ENCODE measurements around the gene GTPBP10. TPM values are rescaled to one million over a fixed set of nuclear protein-coding genes. Genes with fewer than 3 reads are reported as not detected.

GTPBP10 gene
- total and polyA plus RNA-seq, 10 donors, result 13.5 to 43.3 (median 21.7) TPM

- Histone ChIP-seq H3K27me3 (replicated peaks in 1 of 7) (no peaks in the 10 kb centered on the region), H3K36me3 (peaks cover 0 to 34% (median 0%) of the 10 kb centered on the region in 6 donors), H3K27ac (no peak overlapping the region), H3K4me3 (no peak overlapping the region), H3K4me1 (peaks cover 0 to 23% (median 17%) of the 10 kb centered on the region in 6 donors), H3K9me3 (no peaks in the 10 kb centered on the region)
- no peak for DNase-seq
- WGBS, 5 donors, result 84 to 97% (median 90%) methylated on average over 1 of the region's 1 CpG
- intact Hi-C loops (cut with DNase I; ENCODE audit: low total_unique reads), result no loop called here
- TF ChIP-seq POLR2A (IDR thresholded peaks at IDR 0.05) (no peak), POLR2AphosphoS5 (IDR thresholded peaks at IDR 0.05) (no peak)
- TF ChIP-seq, protein P1, sequence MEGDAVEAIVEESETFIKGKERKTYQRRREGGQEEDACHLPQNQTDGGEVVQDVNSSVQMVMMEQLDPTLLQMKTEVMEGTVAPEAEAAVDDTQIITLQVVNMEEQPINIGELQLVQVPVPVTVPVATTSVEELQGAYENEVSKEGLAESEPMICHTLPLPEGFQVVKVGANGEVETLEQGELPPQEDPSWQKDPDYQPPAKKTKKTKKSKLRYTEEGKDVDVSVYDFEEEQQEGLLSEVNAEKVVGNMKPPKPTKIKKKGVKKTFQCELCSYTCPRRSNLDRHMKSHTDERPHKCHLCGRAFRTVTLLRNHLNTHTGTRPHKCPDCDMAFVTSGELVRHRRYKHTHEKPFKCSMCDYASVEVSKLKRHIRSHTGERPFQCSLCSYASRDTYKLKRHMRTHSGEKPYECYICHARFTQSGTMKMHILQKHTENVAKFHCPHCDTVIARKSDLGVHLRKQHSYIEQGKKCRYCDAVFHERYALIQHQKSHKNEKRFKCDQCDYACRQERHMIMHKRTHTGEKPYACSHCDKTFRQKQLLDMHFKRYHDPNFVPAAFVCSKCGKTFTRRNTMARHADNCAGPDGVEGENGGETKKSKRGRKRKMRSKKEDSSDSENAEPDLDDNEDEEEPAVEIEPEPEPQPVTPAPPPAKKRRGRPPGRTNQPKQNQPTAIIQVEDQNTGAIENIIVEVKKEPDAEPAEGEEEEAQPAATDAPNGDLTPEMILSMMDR (IDR thresholded peaks at IDR 0.05 in 8 of 11, conservative IDR thresholded peaks at IDR 0.05 in 3 of 11), result no peak
Measured at GRCh38 chr7:90407484-90407821, 60.9 kb downstream of the GTPBP10 start.

DNA sequence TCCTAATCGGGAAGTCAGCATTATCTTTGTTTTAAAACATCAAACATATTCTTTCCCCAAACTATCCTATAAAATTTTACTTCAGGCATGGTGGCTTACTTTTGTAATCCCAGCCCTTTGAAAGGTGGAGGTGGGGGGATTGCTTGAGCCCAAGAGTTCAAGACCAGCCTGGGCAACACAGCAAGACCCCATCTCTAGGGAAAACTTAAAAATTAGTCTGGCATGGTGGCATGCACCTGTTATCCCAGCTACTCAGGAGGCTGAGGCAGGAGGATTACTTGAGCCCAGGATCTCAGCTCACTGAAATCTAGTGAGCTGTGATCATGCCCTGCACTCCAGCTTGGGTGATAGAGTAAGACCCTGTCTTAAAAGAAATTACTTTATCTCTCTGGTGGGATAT, 61.6 kb downstream of the GTPBP10 start:
- no peak overlapping the region for H3K27ac ChIP-seq
- no peak for DNase-seq
- intact Hi-C loops (cut with DNase I; ENCODE audit: low total_unique reads), result no loop called here

GRCh38 chr7:90409667-90410066, 63.2 kb downstream of the GTPBP10 start:
- no peak for DNase-seq
- TF ChIP-seq POLR2AphosphoS5 (IDR thresholded peaks at IDR 0.05) (no peak), POLR2A (IDR thresholded peaks at IDR 0.05) (no peak)
- TF ChIP-seq, protein P1 (IDR thresholded peaks at IDR 0.05 in 8 of 11, conservative IDR thresholded peaks at IDR 0.05 in 3 of 11), result no peak
- intact Hi-C loops (cut with DNase I; ENCODE audit: low total_unique reads), result no loop called here
- H3K36me3 ChIP-seq, result peaks cover 0 to 52% (median 3%) of the 10 kb centered on the region in 6 donors
- 79 to 94% (median 92%) methylated on average over 3 of the region's 3 CpGs for WGBS, 5 donors
- no peaks in the 10 kb centered on the region for H3K27me3 ChIP-seq (replicated peaks in 1 of 7)
- no peaks in the 10 kb centered on the region for H3K9me3 ChIP-seq
- H3K27ac ChIP-seq, result no peak overlapping the region
- H3K4me3 ChIP-seq, result no peak overlapping the region
- H3K4me1 ChIP-seq, result peaks cover 0 to 6% (median 2%) of the 10 kb centered on the region in 6 donors

More for the DNA sequence above, 61.6 kb downstream of the GTPBP10 start:
- H3K9me3 ChIP-seq, result no peaks in the 10 kb centered on the region
- H3K4me3 ChIP-seq, result no peak overlapping the region
- 90 to 100% (median 95%) methylated on average over 1 of the region's 1 CpG for WGBS, 5 donors
- H3K36me3 ChIP-seq, result peaks cover 0 to 39% (median 3%) of the 10 kb centered on the region in 6 donors
- TF ChIP-seq, protein P1 (IDR thresholded peaks at IDR 0.05 in 8 of 11, conservative IDR thresholded peaks at IDR 0.05 in 3 of 11), result no peak
- TF ChIP-seq POLR2A (IDR thresholded peaks at IDR 0.05) (no peak), POLR2AphosphoS5 (IDR thresholded peaks at IDR 0.05) (no peak)
- peaks cover 0 to 16% (median 11%) of the 10 kb centered on the region in 6 donors for H3K4me1 ChIP-seq
- H3K27me3 ChIP-seq (replicated peaks in 1 of 7), result no peaks in the 10 kb centered on the region

DNA sequence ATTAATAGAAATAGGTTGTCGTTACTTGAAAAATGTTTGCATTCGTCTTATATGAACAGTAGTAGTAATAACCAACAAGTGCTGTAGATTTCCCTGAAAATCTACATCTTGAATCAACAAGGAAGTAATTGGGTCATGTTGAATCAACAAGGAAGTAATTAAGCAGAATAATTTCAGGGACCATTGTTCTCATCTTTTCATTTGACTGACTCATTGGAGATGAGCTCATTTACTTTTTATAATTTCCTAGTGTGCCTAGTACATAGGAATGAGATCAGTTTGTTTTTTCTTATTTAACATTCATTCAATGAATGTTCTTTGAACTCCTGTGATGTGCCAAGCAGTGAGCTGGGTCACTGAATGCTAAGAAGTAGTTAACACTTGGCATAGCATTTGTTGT, 65.0 kb downstream of the GTPBP10 start:
- Histone ChIP-seq H3K27me3 (replicated peaks in 1 of 7) (no peaks in the 10 kb centered on the region), H3K4me1 (no peaks in the 10 kb centered on the region), H3K36me3 (peaks cover 0 to 46% (median 3%) of the 10 kb centered on the region in 6 donors), H3K9me3 (no peaks in the 10 kb centered on the region), H3K4me3 (no peak overlapping the region), H3K27ac (no peak overlapping the region)
- DNase-seq, result no peak
- intact Hi-C loops (cut with DNase I; ENCODE audit: low total_unique reads), result no loop called here
- 88 to 96% (median 89%) methylated on average over 2 of the region's 2 CpGs for WGBS, 5 donors
- TF ChIP-seq, protein P1 (IDR thresholded peaks at IDR 0.05 in 8 of 11, conservative IDR thresholded peaks at IDR 0.05 in 3 of 11), result no peak
- no peak for TF ChIP-seq POLR2AphosphoS5 (IDR thresholded peaks at IDR 0.05)
- no peak for TF ChIP-seq POLR2A (IDR thresholded peaks at IDR 0.05)

Measured in spleen (tissue), 11 donors.